ENCODE data around the gene YY1.

GRCh38 chr14:100285913-100286400 lies 47.0 kb downstream of the YY1 start:
- TF ChIP-seq POLR2AphosphoS5 (IDR thresholded peaks at IDR 0.05; ENCODE audit: borderline replicate concordance, low read depth, low read length) (no peak), EZH2 (IDR thresholded peaks at IDR 0.05) (no peak), FOXP2 (optimal IDR thresholded peaks at IDR 0.05; ENCODE audit: control extremely low read depth, extremely low read length, insufficient read depth) (no peak)

Measured in SK-N-MC (cell line).